Thyroid gland (tissue), 4 donors: ENCODE results near the gene SPOCK2. TPM values are rescaled to one million over a fixed set of nuclear protein-coding genes. Genes with fewer than 3 reads are reported as not detected.

Experiments
- DNase-seq, 2 donors: peaks; one replicate each; pipeline ENCODE4 v3.0.0-alpha.2; 2019
- H3K27ac ChIP-seq, 3 donors: fragments of 200-600 bp; sonication (generic); 1 replicate in 2 of 3; 2 replicates in 1 of 3; pipeline ENCODE4 v1.5.1; 2016 to 2019; ENCODE audit warnings: mild to moderate bottlenecking in 1 of 3, moderate library complexity in 1 of 3
- H3K27me3 ChIP-seq: fragments of 200-600 bp; sonication (generic); one replicate; pipeline ENCODE4 v1.5.1; 2019
- H3K36me3 ChIP-seq, 2 donors: fragments of 200-600 bp; sonication (generic); one replicate each; pipeline ENCODE4 v1.5.1; 2016 to 2019
- H3K4me1 ChIP-seq, 2 donors: fragments of 200-600 bp; sonication (generic); one replicate each; pipeline ENCODE4 v1.5.1; 2017 to 2019
- H3K4me3 ChIP-seq, 3 donors: fragments of 200-600 bp; sonication (generic); replicated peaks in 1 of 3; 1 replicate in 2 of 3; 2 replicates in 1 of 3; pipeline ENCODE4 v1.5.1; 2016; ENCODE audit warnings: mild to moderate bottlenecking in 1 of 3
- H3K9me3 ChIP-seq: fragments of 200-600 bp; sonication (generic); one replicate; pipeline ENCODE4 v1.5.1; 2017
- CTCF ChIP-seq, 6 experiments: fragments of 200-600 bp in 3 of 6; fragments of 450-650 bp in 3 of 6; sonication (generic) in 3 of 6; IDR thresholded peaks; one replicate each; pipeline ENCODE4 v1.5.1; 2016 to 2019; ENCODE audit warnings: antibody characterized with exemption in 6 of 6, mild to moderate bottlenecking in 2 of 6, inconsistent platforms in 1 of 6, moderate library complexity in 1 of 6
- POLR2A ChIP-seq, 2 donors: fragments of 450-650 bp; IDR thresholded peaks; one replicate each; pipeline ENCODE4 v1.6.1; 2017; ENCODE audit warnings: antibody characterized with exemption in 2 of 2, mild to moderate bottlenecking in 2 of 2, moderate library complexity in 1 of 2
- WGBS, 2 donors: methylation state at CpG; one replicate each; pipeline ENCODE4 v1.1.5; 2017; 5-methylcytosine and 5-hydroxymethylcytosine counted together
- intact Hi-C: fragments of 100-400 bp; cut with DNase I; formaldehyde crosslinking; loops from one replicate; pipeline ENCODE4 v1.15.1; 2023
- total RNA-seq, 4 donors: library from RNA; depleted of rRNA; stranded (reverse); fragments of >200 nt; gene quantifications; one replicate each; pipeline ENCODE4 v1.2.3, GENCODE V29; 2016

Gene SPOCK2
- total RNA-seq, 4 donors from 2014 or later = 4.3 to 17.6 (median 13.5) TPM

- no peak for DNase-seq
- no peaks in the 10 kb centered on the region for H3K36me3 ChIP-seq
- H3K27me3 ChIP-seq = no peaks in the 10 kb centered on the region
- H3K27ac ChIP-seq = no peak overlapping the region
- TF ChIP-seq CTCF (IDR thresholded peaks at IDR 0.05) (no peak), POLR2A (IDR thresholded peaks at IDR 0.05) (no peak)
- 92 to 93% methylated on average over 10 of the region's 10 CpGs for WGBS, 2 donors
- H3K4me1 ChIP-seq = no peaks in the 10 kb centered on the region
- intact Hi-C loops = no loop called here
- H3K9me3 ChIP-seq = no peaks in the 10 kb centered on the region
- no peak overlapping the region for H3K4me3 ChIP-seq
These were observed 56.6 kb downstream of the SPOCK2 start for GRCh38 chr10:72031706-72032105.

GRCh38 chr10:72030762-72031543 lies 57.4 kb downstream of the SPOCK2 start:
- intact Hi-C loops = no loop called here
- 75% methylated on average over 16 to 19 of the region's 19 CpGs for WGBS, 2 donors
- TF ChIP-seq CTCF (IDR thresholded peaks at IDR 0.05) (no peak), POLR2A (IDR thresholded peaks at IDR 0.05) (no peak)
- no peaks in the 10 kb centered on the region for H3K27me3 ChIP-seq
- no peak overlapping the region for H3K27ac ChIP-seq
- H3K9me3 ChIP-seq = no peaks in the 10 kb centered on the region
- no peak for DNase-seq
- H3K4me1 ChIP-seq = no peaks in the 10 kb centered on the region
- H3K36me3 ChIP-seq = no peaks in the 10 kb centered on the region
- no peak overlapping the region for H3K4me3 ChIP-seq

- TF ChIP-seq CTCF (IDR thresholded peaks at IDR 0.05) (no peak), POLR2A (IDR thresholded peaks at IDR 0.05) (no peak)
- Histone ChIP-seq H3K9me3 (no peaks in the 10 kb centered on the region), H3K27ac (no peak overlapping the region)
These were observed 58.9 kb downstream of the SPOCK2 start for GRCh38 chr10:72029414-72029813.

GRCh38 chr10:72027498-72027897 lies 60.9 kb downstream of the SPOCK2 start:
- intact Hi-C loops = no loop called here
- Histone ChIP-seq H3K27ac (no peak overlapping the region), H3K4me1 (no peaks in the 10 kb centered on the region), H3K27me3 (no peaks in the 10 kb centered on the region), H3K36me3 (no peaks in the 10 kb centered on the region), H3K9me3 (no peaks in the 10 kb centered on the region), H3K4me3 (no peak overlapping the region)
- TF ChIP-seq CTCF (IDR thresholded peaks at IDR 0.05) = no peak
- TF ChIP-seq POLR2A (IDR thresholded peaks at IDR 0.05) = no peak
- no peak for DNase-seq
- WGBS, 2 donors = 77 to 90% methylated on average over 6 of the region's 6 CpGs

More at GRCh38 chr10:72029414-72029813, 58.9 kb downstream of the SPOCK2 start:
- no peaks in the 10 kb centered on the region for H3K4me1 ChIP-seq
- H3K36me3 ChIP-seq = no peaks in the 10 kb centered on the region
- intact Hi-C loops = no loop called here
- WGBS, 2 donors = 100% methylated on average over 1 of the region's 1 CpG
- no peak overlapping the region for H3K4me3 ChIP-seq
- no peak for DNase-seq
- H3K27me3 ChIP-seq = no peaks in the 10 kb centered on the region

- no peak overlapping the region for H3K4me3 ChIP-seq
- no peaks in the 10 kb centered on the region for H3K36me3 ChIP-seq
- 88% methylated on average over 14 of the region's 14 CpGs for WGBS, 2 donors
- no peak overlapping the region for H3K27ac ChIP-seq
- no peaks in the 10 kb centered on the region for H3K27me3 ChIP-seq
- no peaks in the 10 kb centered on the region for H3K9me3 ChIP-seq
- TF ChIP-seq CTCF (IDR thresholded peaks at IDR 0.05) = no peak
- no peak for TF ChIP-seq POLR2A (IDR thresholded peaks at IDR 0.05)
- no peaks in the 10 kb centered on the region for H3K4me1 ChIP-seq
- intact Hi-C loops = no loop called here
- no peak for DNase-seq
These were observed 61.9 kb downstream of the SPOCK2 start for GRCh38 chr10:72026278-72027111.
